ENCODE measurements around the gene VIPR1.

VIPR1 gene, protein sequence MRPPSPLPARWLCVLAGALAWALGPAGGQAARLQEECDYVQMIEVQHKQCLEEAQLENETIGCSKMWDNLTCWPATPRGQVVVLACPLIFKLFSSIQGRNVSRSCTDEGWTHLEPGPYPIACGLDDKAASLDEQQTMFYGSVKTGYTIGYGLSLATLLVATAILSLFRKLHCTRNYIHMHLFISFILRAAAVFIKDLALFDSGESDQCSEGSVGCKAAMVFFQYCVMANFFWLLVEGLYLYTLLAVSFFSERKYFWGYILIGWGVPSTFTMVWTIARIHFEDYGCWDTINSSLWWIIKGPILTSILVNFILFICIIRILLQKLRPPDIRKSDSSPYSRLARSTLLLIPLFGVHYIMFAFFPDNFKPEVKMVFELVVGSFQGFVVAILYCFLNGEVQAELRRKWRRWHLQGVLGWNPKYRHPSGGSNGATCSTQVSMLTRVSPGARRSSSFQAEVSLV

DNA sequence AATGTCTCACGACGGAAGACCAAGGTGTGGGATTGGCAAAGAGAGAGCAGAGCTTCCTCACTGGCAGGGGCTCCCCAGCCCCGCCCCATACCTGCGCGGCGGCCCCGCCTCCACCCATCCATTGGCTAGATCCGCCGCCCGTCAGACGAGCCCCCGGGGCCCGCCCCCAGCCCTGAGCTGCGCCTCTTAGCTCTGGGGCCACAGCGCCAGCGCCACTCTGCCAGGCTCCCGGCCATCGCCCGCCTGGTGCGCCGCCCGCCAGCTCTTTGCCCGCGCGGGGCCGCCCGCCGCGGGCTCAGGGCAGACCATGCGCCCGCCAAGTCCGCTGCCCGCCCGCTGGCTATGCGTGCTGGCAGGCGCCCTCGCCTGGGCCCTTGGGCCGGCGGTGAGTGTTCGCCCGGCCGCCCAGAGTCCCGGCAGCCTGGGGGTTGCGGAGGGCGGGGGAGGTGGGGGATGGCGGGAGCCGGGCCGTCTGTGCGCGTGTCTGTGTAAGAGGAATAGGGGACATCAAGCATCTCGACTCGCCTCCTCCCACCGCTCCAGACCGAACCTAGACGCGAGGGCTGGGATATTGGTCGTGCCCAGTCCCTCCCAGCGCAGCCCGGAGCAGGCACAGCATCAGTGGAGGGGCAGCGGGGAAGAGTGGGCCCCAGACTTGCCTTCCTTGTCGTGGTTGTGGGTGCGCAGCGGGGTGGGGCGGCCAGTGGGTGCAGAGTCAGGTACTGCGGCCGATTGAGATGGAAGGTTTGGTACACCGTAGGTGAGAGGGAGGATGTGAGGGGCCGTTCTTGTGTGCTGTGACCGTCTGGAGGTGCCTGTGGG is at the start of gene VIPR1:
TSS of gene VIPR1 (plus strand) at position 215 of the 822 bp plus-strand sequence. CDS start at position 308, 93 bp downstream.
- no peak for DNase-seq (ENCODE audit: low read depth)

DNA sequence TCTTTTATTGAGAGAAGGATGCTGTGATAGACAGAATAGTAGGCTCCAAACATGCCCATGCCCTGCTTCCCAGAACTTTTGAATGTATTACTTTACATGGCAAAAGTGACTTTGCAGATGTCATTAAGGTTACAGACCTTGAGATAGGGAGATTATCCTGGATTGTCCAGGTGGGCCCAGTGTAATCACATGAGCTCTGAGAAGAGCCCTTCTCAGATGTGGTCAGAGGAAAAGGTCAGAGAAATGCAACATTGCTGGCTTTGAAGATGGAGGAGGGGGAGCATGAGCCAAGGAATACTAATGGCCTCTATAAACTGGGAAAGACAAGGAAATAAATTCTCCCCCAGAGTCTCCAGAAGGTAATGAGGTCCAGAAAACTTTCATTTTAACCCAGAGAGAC is 46.2 kb upstream of the VIPR1 start:
- DNase-seq (ENCODE audit: low read depth) = no peak

DNA sequence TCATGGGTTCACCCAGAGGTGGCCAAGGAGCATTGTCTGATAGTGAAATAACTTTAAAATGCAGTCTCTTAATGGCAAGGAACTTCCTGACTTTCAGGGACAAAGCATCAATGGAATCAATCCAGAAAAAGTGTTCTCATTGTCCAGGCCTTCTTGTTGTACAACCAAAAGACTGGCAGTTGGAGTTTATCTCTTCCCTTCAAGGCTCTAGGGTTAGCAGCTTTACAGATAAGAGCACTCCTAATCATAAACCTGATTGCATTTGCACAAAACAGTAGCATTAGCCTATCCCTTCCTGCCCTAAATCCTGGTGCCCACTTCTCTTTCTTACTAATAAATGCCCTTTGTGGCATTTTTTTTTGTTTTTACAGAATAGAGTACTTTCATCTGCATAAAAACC is 43.3 kb upstream of the VIPR1 start:
- no peak for DNase-seq (ENCODE audit: low read depth)

DNA sequence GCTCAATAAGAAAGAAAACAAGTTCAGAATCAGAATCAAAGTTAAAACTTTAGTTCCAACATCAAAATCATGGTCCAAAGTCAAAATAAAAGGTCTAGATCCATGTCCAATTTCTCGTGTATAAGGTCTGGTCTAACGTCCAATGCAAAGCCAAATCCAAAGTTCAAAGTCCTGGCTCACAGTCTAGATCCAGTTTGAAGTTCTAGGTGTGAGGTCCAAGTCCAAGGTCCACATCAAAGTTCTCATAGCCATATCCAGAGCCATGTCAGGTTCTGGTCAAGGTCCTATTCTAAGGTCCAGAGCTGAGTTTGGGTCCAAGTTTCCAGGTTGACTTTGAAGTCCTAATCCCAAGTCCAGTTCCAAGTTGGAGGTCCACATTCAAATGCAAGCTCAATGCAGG is 40.7 kb upstream of the VIPR1 start:
- no peak for DNase-seq (ENCODE audit: low read depth)

DNA sequence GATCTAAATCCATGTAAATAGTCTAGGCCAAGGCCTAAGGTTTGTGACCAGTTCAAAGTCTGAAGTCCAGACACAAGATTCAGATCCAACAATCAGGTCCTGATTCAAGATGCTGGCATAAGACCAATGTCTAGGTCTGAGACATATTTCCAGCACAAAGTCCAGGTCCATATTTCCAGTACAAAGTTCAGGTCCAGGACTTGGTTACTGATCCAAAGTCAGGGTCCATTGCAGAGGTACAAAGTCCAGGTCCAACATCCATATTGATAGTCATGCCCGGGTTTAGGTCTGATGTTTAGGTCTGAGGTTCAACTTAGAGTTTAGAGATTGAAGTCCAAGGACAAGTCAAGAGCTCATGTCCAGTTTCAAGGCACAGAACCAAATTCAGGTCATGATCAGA is 39.4 kb upstream of the VIPR1 start:
- no peak for DNase-seq (ENCODE audit: low read depth)

DNA sequence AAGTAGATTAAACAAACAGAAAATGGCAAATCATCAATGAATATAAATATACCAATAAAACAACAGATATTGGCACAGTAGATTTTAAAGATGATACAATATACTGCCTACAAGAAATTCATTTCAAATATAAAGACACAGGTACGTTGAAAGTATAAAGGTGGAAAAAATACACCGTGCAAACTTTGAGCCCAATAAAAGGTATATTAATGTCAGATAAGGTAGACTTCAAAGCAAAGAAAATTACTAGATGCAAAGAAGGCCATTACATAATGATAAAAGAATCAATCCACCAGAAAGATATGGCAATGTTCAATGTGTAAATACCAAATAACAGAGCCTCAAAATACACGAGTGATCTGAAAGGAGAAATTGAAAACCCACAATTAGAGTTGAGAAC is 34.3 kb upstream of the VIPR1 start:
- DNase-seq (ENCODE audit: low read depth) = no peak

DNA sequence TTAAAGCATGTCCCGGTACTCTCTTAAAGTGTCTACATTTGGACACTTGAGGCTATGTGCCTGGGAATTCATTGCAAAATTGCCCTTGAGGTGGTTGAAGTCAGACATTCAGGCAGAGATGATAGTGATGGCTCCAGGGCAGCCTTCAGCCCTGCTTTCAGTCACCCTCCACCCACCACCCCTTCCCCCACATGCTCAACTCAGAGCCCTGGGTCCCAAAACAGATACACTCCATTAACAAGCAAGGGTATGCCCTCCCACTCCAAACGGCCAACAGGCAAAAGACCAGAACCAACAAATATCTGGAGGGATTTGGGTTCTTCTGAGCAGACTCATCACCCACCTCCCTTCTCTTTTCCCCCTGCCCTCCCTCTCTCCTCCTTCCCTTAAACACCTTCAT is 29.9 kb upstream of the VIPR1 start:
- DNase-seq (ENCODE audit: low read depth) = no peak

DNA sequence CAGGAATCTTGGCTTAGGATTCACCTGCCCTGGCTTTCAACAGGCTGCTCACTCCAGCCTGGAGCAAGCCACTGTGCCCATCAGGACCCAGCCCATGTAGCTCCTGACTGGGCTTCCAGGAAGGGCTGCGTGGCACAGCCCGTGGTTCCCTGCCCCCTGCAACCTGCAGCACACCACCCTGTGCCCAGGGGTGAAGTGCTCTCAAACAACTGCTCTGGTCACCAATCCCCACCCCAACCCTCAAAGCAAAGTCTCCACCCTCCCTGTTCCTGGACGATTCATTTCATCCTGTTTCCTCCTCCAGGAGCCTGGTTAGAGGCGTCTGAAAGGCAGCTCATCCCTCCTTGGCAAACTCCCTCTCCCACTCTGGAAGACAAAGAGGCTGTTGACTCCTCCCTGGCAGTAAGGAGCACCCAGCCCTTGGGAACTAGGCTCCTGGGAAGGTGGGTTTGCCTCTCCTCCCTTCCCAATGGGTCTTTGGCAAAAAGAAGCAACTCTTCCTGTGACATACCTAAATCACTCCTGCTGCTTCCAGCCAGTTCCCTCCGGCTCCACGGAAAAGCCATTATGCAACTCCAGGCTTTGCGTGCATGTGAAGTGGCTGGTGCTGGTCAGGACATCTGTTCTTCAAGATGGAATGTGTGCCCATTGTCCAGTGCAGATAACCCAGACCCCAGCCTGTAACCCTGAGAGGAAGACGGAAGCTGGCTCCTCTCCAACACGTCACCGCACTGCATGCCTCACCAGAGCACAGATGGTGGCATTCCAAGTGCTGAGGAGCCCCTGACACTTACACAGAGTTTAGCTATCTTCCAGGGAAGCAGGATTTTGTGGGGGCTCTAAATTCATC is 29.1 kb upstream of the VIPR1 start:
- DNase-seq (ENCODE audit: low read depth) = no peak

DNA sequence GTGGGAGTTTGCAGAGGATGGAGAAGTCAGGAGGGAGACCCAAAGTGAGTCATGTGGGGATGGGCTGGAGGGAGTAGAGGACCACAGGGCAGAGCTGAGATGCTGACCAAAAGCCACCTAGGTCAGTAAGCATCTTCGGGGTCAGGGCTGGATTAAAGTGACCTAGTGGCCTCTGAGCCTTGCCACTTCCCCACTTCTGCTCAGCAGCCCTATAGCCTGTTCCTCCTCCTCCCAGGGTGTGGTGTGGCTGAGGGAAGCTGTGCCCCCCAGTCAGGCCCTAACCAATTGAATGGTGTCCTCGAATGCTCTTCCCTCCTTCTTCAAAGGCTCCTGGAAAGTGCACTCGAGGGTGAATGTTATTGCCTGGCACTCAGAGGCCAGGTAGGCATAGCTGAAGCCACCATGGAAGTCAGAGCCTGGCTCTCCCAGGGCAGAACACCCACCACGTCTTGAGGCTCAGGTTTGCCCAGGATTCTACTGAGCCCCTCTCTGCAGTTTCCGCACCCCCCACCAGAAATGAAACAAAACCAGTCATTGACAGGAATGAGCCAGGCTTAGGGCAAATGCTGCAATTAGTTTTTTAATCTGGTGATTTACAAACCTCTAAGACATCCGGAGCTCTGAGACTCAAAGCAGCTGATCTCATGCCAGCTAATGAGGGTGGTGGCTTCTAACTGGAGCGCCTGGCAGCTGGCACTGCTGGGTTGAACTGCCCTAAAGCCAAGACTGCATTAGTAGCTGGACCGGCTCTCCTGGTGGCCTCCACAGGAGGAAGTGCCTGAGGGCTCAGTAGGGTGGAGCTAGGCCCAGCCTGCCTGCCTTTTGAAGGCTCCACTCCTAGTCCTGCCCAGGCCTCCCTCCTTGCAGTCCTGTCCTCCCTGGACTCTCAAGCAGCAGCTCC is 26.0 kb upstream of the VIPR1 start:
- no peak for DNase-seq (ENCODE audit: low read depth)

DNA sequence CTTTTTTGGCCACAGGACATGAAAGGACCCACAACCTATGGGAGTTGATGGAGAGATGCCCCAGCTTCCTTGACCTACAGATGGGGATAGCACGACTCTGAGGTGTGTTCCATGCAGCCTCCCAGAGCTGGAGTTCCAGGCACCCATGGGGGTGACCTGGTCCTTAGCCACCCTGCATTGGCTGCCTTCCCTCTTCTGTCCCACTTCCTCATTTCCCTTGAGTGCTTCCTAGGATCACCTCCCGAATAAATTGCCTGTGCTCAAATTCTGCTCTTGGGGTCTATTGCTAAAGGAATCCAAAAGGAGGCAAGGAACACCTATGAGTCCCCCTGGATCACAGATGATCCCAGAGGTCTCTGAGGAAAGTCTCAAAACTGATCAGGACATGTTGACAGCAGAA is 24.7 kb upstream of the VIPR1 start:
- DNase-seq (ENCODE audit: low read depth) = no peak

DNA sequence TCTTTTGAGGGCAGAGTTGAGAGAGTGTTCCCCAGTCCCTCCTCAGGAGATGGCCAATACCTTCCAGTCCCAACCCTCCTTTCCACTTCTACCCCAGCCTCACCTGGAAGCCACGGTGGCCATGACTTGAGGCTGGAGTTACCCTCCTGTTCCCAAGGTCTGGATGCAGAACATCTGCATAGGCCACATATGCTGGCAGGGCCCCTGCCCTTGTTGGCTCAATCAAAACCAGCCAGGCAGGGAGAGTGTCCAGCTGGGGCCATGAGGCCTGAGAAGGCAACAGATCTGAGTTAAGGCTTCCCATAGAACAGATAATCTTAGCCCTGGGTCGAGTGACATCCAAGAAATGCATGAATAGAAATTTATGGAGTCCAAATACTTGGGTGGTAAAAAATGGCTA is 23.6 kb upstream of the VIPR1 start:
- no peak for DNase-seq (ENCODE audit: low read depth)

DNA sequence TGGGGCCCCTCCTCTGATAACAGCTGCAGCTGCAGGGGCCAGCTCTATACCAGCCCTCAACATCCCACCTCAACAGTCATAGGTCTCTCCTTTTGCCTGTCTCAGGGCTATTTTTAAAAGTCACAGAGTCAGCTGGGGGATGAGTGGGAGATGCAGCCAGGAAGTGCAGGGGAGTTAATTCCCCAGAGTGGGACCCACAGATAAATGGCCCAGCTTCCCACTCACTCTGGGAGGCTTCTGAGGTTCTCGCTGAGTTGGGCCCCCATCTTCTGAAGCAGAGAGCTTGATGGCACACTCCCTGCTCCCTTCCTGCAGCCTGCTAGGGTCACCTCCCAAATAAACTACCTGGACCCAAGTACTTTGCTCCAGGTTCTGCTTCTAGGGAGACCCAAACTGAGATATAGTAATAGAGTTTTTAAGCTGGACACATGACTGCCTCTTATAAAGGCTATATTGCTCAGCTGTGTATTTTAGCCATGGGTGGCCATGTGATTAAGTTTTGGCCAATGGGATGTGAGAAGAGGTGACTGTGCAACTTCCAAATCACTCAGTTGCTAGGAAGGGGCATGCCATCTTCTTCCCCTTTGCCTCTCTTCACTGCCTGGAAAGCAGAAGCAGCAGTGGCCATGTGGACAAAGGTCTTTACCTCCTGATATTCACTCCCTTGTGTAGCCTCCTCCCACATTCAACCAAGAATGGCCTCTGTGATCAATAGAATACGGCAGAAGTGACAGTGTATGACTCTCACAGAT is 15.5 kb upstream of the VIPR1 start:
- no peak for DNase-seq (ENCODE audit: low read depth)

DNA sequence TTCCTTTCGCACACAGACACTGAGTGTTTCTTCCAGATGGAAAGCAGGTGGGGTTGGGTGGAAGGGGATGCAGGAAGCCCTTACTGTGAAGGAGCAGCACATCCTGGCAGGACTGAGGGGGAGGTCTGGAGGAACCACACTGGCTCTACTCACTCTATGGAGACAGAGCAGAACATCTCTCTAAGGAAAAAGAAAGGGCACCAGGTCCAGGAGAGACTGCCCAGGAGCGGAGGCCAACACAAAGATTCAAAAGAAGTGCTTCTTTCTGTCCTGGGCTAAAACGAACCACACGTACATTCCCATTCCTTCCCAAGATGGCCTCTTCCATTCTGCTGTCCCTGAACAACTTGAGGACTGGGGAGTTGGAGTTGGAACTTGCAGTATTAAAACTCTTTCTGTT is 13.8 kb upstream of the VIPR1 start:
- DNase-seq (ENCODE audit: low read depth) = no peak

DNA sequence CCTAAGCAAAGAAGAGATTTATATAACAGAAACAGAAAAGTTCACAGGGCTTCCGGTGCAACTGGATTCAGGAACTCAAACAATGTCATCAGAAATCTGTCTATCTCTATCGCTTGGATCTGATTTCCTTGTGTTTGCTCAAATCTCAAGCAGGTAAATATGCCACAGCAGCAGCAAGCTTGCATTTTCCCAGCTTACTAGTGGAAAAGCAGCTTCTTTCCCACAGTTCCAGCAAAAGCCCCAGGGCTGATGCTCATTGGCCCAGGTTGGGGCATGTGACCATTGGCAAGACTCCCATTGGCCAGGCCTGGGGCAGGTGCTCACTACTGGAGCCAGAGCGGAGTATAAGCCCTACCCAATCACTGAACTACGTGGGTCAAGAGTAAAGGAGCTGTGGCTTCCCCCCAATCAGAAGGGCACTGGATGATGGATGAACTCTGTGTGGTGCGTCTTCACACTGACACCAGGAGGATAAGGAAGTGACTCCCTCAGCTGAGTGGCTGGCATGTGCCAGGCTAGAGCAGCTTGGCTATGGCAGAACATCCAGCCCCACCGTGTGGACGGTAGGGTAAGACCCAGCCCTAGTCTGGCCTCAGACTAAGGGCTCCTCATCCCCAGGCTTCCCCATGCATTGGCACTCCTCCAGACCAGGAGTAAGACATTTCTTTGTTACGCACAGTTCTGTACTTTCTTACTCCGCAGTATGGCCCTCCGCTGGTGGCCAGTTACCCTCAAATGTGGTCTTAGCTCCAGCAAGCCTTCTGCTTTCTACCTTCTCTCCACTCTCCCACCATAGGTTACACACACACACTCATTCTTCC is 13.1 kb upstream of the VIPR1 start:
- DNase-seq (ENCODE audit: low read depth) = no peak

DNA sequence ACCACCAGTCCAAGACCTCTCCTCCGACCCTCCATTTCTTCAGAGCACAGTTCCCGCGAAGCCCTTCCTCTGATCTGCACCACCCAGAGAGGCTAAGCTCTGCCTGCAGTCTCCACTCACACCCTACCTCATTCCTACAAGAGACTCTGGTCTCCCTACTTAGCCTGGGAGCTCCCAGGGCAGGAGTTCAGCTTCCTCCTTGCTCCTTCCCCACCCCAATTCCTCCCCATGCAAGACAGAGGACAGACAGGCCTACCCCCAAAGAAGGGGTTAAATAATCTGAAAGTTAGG is 12.6 kb upstream of the VIPR1 start:
- no peak for DNase-seq (ENCODE audit: low read depth)

DNA sequence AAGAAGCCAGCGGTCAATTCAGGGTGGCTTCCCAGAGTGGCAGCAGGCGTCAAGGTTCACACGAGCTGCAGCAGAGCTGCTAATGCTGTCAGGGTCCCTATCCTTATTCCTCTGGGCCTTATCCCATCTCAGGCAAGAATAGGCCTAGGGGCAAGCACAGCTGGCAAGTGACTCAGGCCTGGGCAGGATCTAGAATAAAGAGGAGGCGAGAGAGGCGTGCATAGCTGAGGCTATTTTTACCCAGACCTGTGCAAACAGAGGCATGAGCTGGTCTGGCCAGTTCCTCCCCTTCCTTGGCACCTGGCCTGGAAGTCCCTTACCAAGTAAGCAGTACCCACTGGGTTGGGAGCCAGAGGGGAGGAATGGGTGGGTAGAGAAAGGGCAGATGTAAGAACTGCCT is 12.2 kb upstream of the VIPR1 start:
- no peak for DNase-seq (ENCODE audit: low read depth)

DNA sequence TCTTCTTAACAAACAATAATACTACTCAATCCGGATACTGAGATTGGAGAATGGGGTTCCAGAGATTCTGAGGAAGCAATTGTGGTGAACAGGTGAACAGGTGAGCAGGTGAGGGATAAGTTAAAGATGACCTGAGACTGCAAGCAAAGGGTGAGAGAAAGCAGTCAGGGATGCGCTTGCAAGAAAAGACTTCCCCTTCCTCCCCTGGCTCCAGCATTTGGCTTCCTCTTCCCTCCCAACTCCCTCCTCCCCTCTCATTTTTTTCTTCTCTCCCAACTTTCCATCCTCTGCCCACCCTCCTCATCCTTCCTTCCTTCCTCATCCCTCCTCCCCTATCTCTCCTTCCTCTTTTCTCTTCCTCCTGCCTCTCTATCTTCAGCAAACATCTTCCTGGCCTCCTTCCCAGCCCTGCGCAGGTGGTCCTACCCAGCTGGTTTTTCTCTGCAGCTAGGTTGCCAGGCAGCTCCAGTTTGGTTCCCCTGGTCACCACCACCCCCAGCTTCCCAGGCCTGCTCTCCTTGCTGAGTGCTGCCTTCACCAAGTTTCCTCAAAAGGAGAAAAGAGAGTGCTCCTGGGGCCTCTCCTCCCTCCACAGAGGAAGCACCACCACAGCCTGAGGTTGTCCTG is 10.4 kb upstream of the VIPR1 start:
- DNase-seq (ENCODE audit: low read depth) = no peak

DNA sequence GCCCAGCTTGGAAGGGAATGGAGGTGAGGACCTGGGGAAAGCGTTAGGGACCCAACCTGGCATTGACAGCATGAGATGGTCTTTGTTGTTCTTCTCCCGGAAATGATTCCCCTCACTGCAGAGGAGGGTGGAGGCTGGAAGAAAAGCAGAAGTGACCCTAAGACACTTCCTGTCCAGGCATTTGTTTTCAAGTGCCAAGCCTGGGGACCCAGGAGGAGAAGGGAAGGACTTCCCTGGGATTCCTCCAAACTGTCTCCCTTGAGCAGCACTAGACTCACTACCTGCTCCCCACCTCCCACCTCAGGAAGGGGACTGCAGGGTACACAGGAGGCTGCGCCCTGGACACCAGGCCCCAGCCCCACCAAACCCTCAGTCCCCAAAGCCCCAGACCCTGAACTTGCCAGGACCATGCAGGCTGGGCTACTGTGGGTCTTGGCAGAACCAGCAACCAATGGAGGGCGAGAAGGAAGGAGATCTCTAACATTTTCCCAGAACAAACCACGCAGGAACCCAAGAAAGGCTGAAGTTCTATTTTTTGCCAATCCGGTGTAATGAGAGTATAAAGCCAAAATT is 9.8 kb upstream of the VIPR1 start:
- no peak for DNase-seq (ENCODE audit: low read depth)

DNA sequence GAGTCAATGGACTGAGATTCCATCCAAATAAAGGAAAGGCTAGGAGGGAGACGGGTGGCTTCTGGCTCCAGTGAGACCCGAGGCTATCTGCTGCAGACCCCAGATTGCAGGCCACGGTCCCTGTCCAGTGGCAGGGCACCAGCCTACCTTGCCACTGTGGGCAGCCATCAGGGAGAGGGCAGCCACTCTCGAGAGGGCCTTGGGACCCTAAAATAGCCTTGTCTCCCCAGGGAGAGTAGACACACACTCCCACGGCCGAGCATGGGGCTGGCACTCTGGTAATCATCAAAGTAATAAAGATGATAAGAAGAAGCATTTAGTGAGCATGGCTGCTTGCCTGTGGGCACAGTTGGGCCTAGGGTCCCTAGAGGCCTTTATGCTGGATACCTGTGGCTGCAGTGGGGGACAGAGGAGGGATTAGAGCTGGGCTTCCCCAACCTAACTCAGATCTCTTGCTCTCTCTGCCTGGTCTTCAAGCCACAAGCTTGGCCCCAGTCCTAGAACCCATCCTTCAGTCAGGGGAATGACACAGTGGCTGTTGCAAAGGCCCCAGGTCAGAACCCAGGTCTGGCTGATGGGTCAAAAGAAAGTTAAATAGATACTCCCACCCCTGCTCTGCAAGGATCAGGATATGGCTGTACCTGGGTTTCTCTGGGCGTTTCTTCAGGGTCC is 9.2 kb upstream of the VIPR1 start:
- DNase-seq (ENCODE audit: low read depth) = no peak
